Measurements from ENCODE around the gene TDRD1. TPM values are rescaled to one million over a fixed set of nuclear protein-coding genes. Genes with fewer than 3 reads are reported as not detected.

The TDRD1 gene
- total RNA-seq, 1 donor from 2014 or later: not detected

GRCh38 chr10:114176511-114176910 lies 2.6 kb upstream of the TDRD1 start:
- Mint-ChIP-seq H3K4me1 (peaks cover 28% of the 10 kb centered on the region), H3K36me3 (no peaks in the 10 kb centered on the region), H3K27me3 (ENCODE audit: low read depth) (no peaks in the 10 kb centered on the region), H3K9me3 (no peaks in the 10 kb centered on the region), H3K27ac (no peak overlapping the region), H3K4me3 (no peak overlapping the region)
- no peak for TF ChIP-seq CTCF (IDR thresholded peaks at IDR 0.05; ENCODE audit: unreplicated experiment)
- no peak for DNase-seq (ENCODE audit: low spot score in 2 of 2, unreplicated experiment in 2 of 2)

GRCh38 chr10:114179747-114180146 lies 594 bp downstream of the TDRD1 start:
- Mint-ChIP-seq H3K36me3 (no peaks in the 10 kb centered on the region), H3K4me3 (no peak overlapping the region), H3K27me3 (ENCODE audit: low read depth) (no peaks in the 10 kb centered on the region), H3K9me3 (no peaks in the 10 kb centered on the region), H3K27ac (no peak overlapping the region), H3K4me1 (peaks cover 9% of the 10 kb centered on the region)
- TF ChIP-seq CTCF (IDR thresholded peaks at IDR 0.05; ENCODE audit: unreplicated experiment): no peak
- DNase-seq (ENCODE audit: low spot score in 2 of 2, unreplicated experiment in 2 of 2): no peak

- H3K27ac Mint-ChIP-seq: no peak overlapping the region
- peaks cover 2% of the 10 kb centered on the region for H3K4me1 Mint-ChIP-seq
- no peak for TF ChIP-seq CTCF (IDR thresholded peaks at IDR 0.05; ENCODE audit: unreplicated experiment)
- no peaks in the 10 kb centered on the region for H3K36me3 Mint-ChIP-seq
- no peak for DNase-seq (ENCODE audit: low spot score in 2 of 2, unreplicated experiment in 2 of 2)
- H3K27me3 Mint-ChIP-seq (ENCODE audit: low read depth): no peaks in the 10 kb centered on the region
- H3K9me3 Mint-ChIP-seq: no peaks in the 10 kb centered on the region
- no peak overlapping the region for H3K4me3 Mint-ChIP-seq
Observed at GRCh38 chr10:114180937-114181336, 1.8 kb downstream of the TDRD1 start.

GRCh38 chr10:114181971-114182370 lies 2.8 kb downstream of the TDRD1 start:
- H3K9me3 Mint-ChIP-seq: no peaks in the 10 kb centered on the region
- H3K27me3 Mint-ChIP-seq (ENCODE audit: low read depth): no peaks in the 10 kb centered on the region
- H3K4me1 Mint-ChIP-seq: peaks cover 2% of the 10 kb centered on the region
- H3K4me3 Mint-ChIP-seq: no peak overlapping the region
- no peaks in the 10 kb centered on the region for H3K36me3 Mint-ChIP-seq
- no peak for DNase-seq (ENCODE audit: low spot score in 2 of 2, unreplicated experiment in 2 of 2)
- H3K27ac Mint-ChIP-seq: no peak overlapping the region
- no peak for TF ChIP-seq CTCF (IDR thresholded peaks at IDR 0.05; ENCODE audit: unreplicated experiment)

- peaks cover 2% of the 10 kb centered on the region for H3K4me1 Mint-ChIP-seq
- no peaks in the 10 kb centered on the region for H3K27me3 Mint-ChIP-seq (ENCODE audit: low read depth)
Observed at GRCh38 chr10:114183563-114183962, 4.4 kb downstream of the TDRD1 start.

More at GRCh38 chr10:114183563-114183962, 4.4 kb downstream of the TDRD1 start:
- DNase-seq (ENCODE audit: low spot score in 2 of 2, unreplicated experiment in 2 of 2): no peak
- Mint-ChIP-seq H3K4me3 (no peak overlapping the region), H3K9me3 (no peaks in the 10 kb centered on the region), H3K36me3 (no peaks in the 10 kb centered on the region), H3K27ac (no peak overlapping the region)
- TF ChIP-seq CTCF (IDR thresholded peaks at IDR 0.05; ENCODE audit: unreplicated experiment): no peak
